RWPE2 (cell line): ENCODE results near the gene ZNF541.

Experiments
- ATAC-seq: fragments of 200-7000 bp; cut with Tn5 transposase; 3 replicates; pipeline ENCODE4 v1.9.1; 2021; ENCODE audit warnings: low read depth
- DNase-seq: peaks from one replicate; pipeline ENCODE4 v3.0.0-alpha.2; 2020; ENCODE audit warnings: low spot score
- H3K27ac ChIP-seq: fragments of 450-650 bp; 2 replicates; pipeline ENCODE4 v1.5.1; 2017; ENCODE audit warnings: mild to moderate bottlenecking; ENCODE audit not compliant: poor library complexity, severe bottlenecking
- H3K27me3 ChIP-seq: fragments of 250-450 bp; sonication (Bioruptor Pico); 2 replicates; pipeline ENCODE4 v1.5.1; 2021; ENCODE audit warnings: mild to moderate bottlenecking, moderate library complexity; ENCODE audit not compliant: insufficient read depth, poor library complexity, severe bottlenecking
- H3K36me3 ChIP-seq: fragments of 250-450 bp; sonication (Bioruptor Pico); 2 replicates; pipeline ENCODE4 v1.5.1; 2020; ENCODE audit warnings: low read depth, mild to moderate bottlenecking, moderate library complexity
- H3K4me1 ChIP-seq: fragments of 250-450 bp; sonication (Bioruptor Pico); 2 replicates; pipeline ENCODE4 v1.5.1; 2021; ENCODE audit warnings: mild to moderate bottlenecking, moderate library complexity; ENCODE audit not compliant: insufficient read depth, poor library complexity, severe bottlenecking
- H3K4me3 ChIP-seq: fragments of 250-450 bp; sonication (Bioruptor Pico); 2 replicates; pipeline ENCODE4 v1.5.1; 2021; ENCODE audit warnings: mild to moderate bottlenecking, moderate library complexity; ENCODE audit not compliant: severe bottlenecking
- H3K9me3 ChIP-seq: fragments of 250-450 bp; sonication (Bioruptor Pico); 2 replicates; pipeline ENCODE4 v1.5.1; 2021; ENCODE audit warnings: mild to moderate bottlenecking, moderate library complexity; ENCODE audit not compliant: severe bottlenecking
- TF ChIP-seq, protein P1 (sequence below): fragments of 450-650 bp; IDR thresholded peaks from one replicate; pipeline ENCODE4 v1.5.1; 2017; ENCODE audit warnings: mild to moderate bottlenecking, moderate library complexity; ENCODE audit not compliant: poor library complexity, severe bottlenecking

ZNF541 gene

DNA sequence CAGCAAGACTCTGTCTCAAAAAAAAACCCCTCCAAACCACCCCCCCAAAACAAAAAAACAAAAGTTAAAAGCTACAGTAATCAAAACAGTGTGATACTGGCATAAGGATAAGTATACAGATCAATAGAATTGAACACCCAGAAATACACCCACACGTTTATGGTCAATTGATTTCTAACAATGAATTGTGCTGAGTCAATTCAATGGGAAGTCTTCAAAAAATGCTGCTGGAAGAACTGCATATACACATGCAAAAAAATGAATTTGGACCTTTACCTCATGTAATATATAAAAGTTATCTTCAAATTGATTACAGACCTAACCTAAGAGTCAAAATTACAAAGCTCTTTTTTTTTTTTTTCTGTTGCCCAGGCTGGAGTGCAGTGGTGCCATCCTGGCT, 38.3 kb downstream of the ZNF541 start:
- DNase-seq, result no peak

DNA sequence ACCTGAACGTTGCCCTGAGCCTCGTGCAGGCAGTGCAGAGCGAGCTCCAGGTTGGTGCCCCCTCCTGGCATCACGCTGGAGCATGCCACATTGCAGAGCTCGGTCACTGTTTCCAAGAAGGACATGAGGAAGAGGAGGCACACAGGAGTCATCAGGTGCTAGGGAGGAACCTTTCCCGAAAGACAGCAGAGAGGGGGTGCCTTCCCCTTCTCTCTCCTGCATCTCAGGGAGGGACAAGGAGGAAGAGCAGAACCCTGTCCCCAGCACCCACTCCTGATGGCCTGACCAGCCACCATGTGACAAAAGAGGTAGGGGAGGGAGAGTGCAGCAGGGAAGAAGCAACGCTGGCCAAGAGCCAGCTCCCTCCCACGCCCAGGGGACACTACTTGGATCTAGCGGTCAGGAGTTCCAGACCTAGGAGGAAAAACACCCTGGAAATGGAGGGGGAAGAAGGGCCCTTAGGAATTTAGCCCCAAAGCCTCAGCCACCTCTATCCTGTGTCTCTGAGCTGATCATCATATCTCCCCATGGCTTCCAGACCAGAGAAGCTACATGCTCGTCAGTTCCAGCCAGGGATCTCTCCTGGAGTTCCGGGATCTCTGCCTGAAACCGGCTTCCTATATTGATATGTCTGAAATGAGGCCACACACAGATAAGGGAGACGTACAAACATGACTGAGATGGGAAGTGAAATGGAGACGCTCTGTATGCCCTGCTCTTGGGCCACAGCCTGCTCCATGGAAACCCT, 41.1 kb downstream of the ZNF541 start:
- no peak for ATAC-seq
- Histone ChIP-seq H3K4me1 (no peaks in the 10 kb centered on the region), H3K4me3 (no peak overlapping the region), H3K36me3 (no peaks in the 10 kb centered on the region), H3K27ac (no peak overlapping the region), H3K27me3 (no peaks in the 10 kb centered on the region), H3K9me3 (no peaks in the 10 kb centered on the region)
- DNase-seq, result no peak
- TF ChIP-seq, protein P1, sequence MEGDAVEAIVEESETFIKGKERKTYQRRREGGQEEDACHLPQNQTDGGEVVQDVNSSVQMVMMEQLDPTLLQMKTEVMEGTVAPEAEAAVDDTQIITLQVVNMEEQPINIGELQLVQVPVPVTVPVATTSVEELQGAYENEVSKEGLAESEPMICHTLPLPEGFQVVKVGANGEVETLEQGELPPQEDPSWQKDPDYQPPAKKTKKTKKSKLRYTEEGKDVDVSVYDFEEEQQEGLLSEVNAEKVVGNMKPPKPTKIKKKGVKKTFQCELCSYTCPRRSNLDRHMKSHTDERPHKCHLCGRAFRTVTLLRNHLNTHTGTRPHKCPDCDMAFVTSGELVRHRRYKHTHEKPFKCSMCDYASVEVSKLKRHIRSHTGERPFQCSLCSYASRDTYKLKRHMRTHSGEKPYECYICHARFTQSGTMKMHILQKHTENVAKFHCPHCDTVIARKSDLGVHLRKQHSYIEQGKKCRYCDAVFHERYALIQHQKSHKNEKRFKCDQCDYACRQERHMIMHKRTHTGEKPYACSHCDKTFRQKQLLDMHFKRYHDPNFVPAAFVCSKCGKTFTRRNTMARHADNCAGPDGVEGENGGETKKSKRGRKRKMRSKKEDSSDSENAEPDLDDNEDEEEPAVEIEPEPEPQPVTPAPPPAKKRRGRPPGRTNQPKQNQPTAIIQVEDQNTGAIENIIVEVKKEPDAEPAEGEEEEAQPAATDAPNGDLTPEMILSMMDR, result no peak

More for the DNA sequence above, 38.3 kb downstream of the ZNF541 start:
- Histone ChIP-seq H3K9me3 (no peaks in the 10 kb centered on the region), H3K4me1 (no peaks in the 10 kb centered on the region), H3K27me3 (no peaks in the 10 kb centered on the region), H3K4me3 (no peak overlapping the region), H3K36me3 (no peaks in the 10 kb centered on the region), H3K27ac (no peak overlapping the region)
- TF ChIP-seq, protein P1, result no peak
- ATAC-seq, result no peak

DNA sequence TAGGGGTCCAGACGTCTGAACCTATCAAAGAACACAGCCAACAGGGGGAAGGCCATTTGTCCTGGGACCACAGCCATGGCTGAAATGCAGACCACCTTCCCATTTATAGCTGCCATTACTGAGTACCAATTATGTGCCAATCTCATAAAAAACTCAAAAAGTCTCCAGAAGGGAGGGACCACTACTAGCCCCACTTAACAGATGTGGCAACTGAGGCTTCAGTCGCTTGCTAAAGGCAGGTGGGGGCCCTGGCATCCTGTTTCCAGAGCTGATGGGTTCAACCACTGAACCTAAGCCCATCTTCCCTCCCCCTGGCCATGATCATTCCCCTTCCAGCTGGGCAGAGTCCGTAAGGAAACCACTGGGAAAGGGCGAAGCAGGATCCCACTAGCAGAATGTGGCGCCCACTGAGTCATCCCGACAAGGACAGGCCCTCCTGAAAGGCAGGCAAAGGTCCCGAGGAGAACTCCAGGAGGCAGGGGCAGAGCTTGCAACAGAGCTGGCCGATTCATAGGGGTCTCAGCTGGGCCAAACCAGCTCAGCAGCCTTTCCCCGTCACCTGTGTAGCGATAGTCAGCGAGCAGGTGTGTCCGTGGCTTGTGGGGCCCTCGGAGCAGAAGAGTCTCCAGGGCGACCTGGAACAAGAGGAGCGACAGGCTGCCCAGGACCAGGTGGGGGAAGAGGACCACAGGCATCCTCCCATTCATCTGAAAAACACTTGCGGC, 43.8 kb downstream of the ZNF541 start:
- Histone ChIP-seq H3K36me3 (no peaks in the 10 kb centered on the region), H3K27ac (no peak overlapping the region), H3K9me3 (no peaks in the 10 kb centered on the region), H3K4me3 (no peak overlapping the region), H3K4me1 (no peaks in the 10 kb centered on the region), H3K27me3 (no peaks in the 10 kb centered on the region)
- DNase-seq, result no peak
- ATAC-seq, result no peak
- TF ChIP-seq, protein P1, result no peak

DNA sequence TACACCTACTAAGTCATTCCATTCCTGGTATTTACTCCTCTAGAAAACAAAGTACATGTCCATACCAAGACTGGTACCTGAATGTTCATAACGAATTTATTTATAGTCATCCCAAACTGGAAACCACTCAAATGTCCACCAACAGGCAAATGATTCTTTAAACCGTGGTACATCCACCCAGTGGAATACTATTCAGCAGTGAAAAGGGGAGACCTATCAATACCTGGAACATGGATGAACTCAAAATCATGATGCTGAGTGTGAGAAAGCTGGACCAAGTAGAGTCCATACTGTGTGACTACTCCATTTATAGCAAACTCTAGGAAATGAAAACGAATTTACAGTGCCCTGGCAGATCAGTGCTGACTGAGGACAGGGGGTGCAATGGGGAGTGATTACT, 46.1 kb downstream of the ZNF541 start:
- Histone ChIP-seq H3K9me3 (no peaks in the 10 kb centered on the region), H3K4me3 (no peak overlapping the region), H3K27me3 (no peaks in the 10 kb centered on the region), H3K36me3 (no peaks in the 10 kb centered on the region), H3K27ac (no peak overlapping the region), H3K4me1 (no peaks in the 10 kb centered on the region)
- TF ChIP-seq, protein P1, result no peak
- DNase-seq (no peak), ATAC-seq (no peak)

DNA sequence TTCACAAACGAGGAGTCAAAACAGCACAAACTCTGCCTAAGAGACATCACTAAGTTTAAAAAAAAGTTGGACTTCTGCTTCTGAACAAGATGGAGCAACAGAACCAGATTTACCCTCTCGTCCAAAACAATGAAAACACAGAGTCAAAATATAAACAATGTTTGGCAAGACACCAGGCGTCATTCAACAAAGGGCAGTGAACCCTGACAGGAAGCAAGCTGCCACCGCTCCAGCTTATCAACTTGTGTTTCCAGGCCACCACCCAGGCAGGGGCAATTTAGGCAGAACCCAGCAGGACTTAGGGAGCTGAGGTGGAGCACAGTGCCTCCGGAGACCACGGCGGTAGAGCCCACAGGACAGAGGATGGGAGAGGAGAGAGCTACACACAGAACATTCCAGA, 49.5 kb downstream of the ZNF541 start:
- TF ChIP-seq, protein P1, result no peak
- Histone ChIP-seq H3K9me3 (no peaks in the 10 kb centered on the region), H3K36me3 (no peaks in the 10 kb centered on the region), H3K4me3 (no peak overlapping the region), H3K4me1 (no peaks in the 10 kb centered on the region), H3K27ac (no peak overlapping the region), H3K27me3 (no peaks in the 10 kb centered on the region)
- ATAC-seq (no peak), DNase-seq (no peak)
